ENCODE data around the gene MRGPRD. TPM values are rescaled to one million over a fixed set of nuclear protein-coding genes. Genes with fewer than 3 reads are reported as not detected.
A peak's percentile ranks its signal among the peaks of the same experiment; 100 is the strongest.

The MRGPRD gene
- total and polyA plus RNA-seq, 11 donors, result not detected

DNA sequence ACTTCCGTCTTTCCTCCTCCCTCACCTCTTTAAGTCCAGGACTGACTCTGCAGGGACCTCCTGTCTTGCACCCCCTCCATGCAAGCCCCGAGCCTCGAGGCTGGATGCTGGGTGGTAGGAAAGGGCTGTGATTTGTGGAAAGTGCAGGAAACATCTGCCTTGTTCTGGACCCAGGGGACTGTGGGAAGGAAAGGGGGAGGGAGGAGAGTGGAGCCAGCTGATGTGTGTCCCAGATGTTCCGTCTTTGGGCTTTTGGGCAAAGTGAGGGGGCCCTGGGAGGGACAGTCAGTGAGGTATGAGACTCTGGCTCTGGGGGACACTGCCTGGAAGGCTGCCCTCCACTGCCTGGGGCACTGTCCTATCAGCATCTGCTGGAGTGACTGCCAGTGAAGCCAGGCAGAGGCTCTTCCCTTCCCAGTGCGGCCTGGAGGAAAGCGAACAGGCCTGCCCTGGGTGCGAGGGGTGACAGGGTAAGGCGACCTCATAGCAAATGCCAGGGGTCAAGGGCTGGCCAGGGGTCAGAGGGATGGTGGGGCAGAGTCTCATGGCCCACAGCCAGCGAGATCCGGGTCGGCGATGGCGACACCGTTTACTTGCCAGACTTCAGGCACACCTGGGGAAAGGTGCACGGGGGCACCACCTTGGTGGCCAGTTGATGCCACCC is 1.7 kb downstream of the MRGPRD start:
- intact Hi-C loops (cut with DNase I), result no loop called here
- Histone ChIP-seq H3K27me3 (no peaks in the 10 kb centered on the region), H3K36me3 (no peaks in the 10 kb centered on the region), H3K4me3 (no peak overlapping the region), H3K4me1 (peaks cover 0 to 22% (median 9%) of the 10 kb centered on the region in 12 donors), H3K9me3 (peaks cover 0 to 9% (median 0%) of the 10 kb centered on the region in 12 donors), H3K27ac (peak overlapping the region in 1 of 12 donors; percentile 39)
- WGBS, 4 donors, result 55 to 65% (median 61%) methylated on average over 15 of the region's 15 CpGs
- no peak for TF ChIP-seq POLR2A (IDR thresholded peaks at IDR 0.05)
- TF ChIP-seq, protein P1, sequence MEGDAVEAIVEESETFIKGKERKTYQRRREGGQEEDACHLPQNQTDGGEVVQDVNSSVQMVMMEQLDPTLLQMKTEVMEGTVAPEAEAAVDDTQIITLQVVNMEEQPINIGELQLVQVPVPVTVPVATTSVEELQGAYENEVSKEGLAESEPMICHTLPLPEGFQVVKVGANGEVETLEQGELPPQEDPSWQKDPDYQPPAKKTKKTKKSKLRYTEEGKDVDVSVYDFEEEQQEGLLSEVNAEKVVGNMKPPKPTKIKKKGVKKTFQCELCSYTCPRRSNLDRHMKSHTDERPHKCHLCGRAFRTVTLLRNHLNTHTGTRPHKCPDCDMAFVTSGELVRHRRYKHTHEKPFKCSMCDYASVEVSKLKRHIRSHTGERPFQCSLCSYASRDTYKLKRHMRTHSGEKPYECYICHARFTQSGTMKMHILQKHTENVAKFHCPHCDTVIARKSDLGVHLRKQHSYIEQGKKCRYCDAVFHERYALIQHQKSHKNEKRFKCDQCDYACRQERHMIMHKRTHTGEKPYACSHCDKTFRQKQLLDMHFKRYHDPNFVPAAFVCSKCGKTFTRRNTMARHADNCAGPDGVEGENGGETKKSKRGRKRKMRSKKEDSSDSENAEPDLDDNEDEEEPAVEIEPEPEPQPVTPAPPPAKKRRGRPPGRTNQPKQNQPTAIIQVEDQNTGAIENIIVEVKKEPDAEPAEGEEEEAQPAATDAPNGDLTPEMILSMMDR (IDR thresholded peaks at IDR 0.05), result no peak
- DNase-seq (peak in 2 of 5 donors; percentile 33 to 44), ATAC-seq (peak; percentile 33 to 72 (median 38))

DNA sequence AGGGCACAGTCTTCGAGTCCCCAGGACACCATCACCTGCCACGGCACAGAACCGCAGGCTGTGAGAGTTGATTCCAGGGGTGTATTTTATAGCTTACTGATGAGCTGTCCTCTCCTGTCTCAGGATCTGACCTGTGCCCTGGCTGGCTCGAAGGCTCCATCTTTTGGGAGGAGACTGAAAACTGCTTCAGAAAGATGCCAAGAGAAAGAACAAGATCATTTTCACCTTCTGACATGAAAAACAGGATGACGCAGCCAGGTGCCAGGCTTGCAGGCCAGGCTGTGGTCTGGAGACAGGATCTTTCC is 2.2 kb downstream of the MRGPRD start:
- intact Hi-C loops (cut with DNase I), result no loop called here
- Histone ChIP-seq H3K4me3 (no peak overlapping the region), H3K4me1 (peaks cover 0 to 24% (median 9%) of the 10 kb centered on the region in 12 donors), H3K27ac (peak overlapping the region in 1 of 12 donors; percentile 39), H3K36me3 (no peaks in the 10 kb centered on the region), H3K27me3 (no peaks in the 10 kb centered on the region), H3K9me3 (peaks cover 0 to 9% (median 0%) of the 10 kb centered on the region in 12 donors)
- DNase-seq, result no peak
- WGBS, 4 donors, result 53 to 70% (median 61%) methylated on average over 5 of the region's 5 CpGs
- peak in 2 of 4 donors; percentile 13 to 16 for ATAC-seq
- no peak for TF ChIP-seq POLR2A (IDR thresholded peaks at IDR 0.05)
- TF ChIP-seq, protein P1 (IDR thresholded peaks at IDR 0.05), result no peak

DNA sequence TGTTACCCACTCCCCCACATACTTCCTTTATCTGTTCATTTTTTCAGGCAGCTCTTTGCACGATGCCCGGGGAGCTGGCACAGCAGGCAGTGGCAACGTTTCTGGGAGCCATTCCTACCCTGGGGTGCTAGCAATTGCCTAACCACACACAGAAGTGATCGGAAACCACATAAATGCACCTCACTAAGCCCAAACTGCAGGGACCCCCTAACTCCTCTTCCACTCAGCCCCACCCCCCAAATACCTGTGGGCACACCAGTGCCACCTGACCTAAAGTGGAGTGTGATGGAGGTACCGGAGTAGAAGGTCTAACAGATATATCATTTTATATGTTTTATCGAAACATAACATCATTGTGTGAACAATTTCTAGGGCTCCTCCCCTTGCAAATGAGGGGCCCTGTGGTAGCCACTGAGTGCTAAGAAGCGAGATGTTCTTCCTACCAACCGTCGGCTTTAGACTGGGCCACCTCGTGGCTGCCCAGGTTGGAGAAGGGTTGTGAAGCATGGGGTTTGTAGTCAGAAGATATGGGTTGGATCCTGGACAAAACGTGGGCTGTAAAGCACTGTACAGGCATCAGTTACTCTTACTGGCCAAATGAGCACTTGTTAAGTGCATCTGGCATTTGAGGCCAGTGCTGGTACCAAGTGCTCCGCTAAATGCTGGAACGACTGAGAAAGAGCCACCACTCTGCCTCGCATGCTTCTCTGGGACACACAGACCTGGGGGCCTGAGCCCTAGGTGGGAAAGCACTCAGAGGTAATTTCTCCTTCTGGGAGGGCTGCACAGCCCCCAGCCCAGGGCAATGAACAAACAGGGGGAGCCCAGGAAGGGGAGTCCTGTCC is 2.8 kb downstream of the MRGPRD start:
- peaks cover 0 to 9% (median 0%) of the 10 kb centered on the region in 12 donors for H3K9me3 ChIP-seq
- TF ChIP-seq, protein P1 (IDR thresholded peaks at IDR 0.05), result no peak
- TF ChIP-seq POLR2A (IDR thresholded peaks at IDR 0.05), result no peak
- no peak overlapping the region for H3K4me3 ChIP-seq
- DNase-seq (no peak), ATAC-seq (peak in 1 of 4 donors; percentile 9)
- WGBS, 4 donors, result 69 to 76% (median 72%) methylated on average over 11 to 14 of the region's 14 CpGs
- H3K36me3 ChIP-seq, result no peaks in the 10 kb centered on the region
- H3K4me1 ChIP-seq, result peaks cover 0 to 28% (median 9%) of the 10 kb centered on the region in 12 donors
- H3K27ac ChIP-seq, result peak overlapping the region in 1 of 12 donors; percentile 39
- intact Hi-C loops (cut with DNase I), result no loop called here
- H3K27me3 ChIP-seq, result no peaks in the 10 kb centered on the region

DNA sequence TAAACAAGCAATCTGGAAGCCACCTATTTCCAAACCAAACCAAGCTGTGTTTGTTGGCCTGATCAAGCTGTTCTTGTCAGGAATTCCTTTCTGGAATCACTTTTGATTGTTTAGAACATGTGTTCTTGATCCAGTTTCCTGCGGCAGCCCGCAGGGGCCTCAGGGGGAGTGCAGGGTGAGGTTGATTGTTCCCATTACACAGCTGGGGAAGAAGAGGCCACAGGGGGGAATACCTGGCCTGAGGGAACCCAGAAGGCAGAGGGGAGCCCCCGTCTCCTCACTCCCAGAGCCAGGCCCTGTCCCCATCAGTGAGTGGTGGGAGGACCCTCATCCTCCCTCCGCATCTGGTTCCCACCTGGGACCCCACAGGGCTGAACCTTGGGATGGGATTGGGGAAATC is 4.2 kb downstream of the MRGPRD start:
- 67 to 73% (median 68%) methylated on average over 3 to 4 of the region's 4 CpGs for WGBS, 4 donors
- H3K4me1 ChIP-seq, result peaks cover 0 to 28% (median 9%) of the 10 kb centered on the region in 12 donors
- DNase-seq, result no peak
- no peaks in the 10 kb centered on the region for H3K36me3 ChIP-seq
- peak in 1 of 4 donors; percentile 41 for ATAC-seq
- peaks cover 0 to under 1% (median 0%) of the 10 kb centered on the region in 12 donors for H3K9me3 ChIP-seq
- H3K27me3 ChIP-seq, result no peaks in the 10 kb centered on the region
- intact Hi-C loops (cut with DNase I), result no loop called here
- TF ChIP-seq, protein P1 (IDR thresholded peaks at IDR 0.05), result no peak
- TF ChIP-seq POLR2A (IDR thresholded peaks at IDR 0.05), result no peak
- no peak overlapping the region for H3K4me3 ChIP-seq
- peak overlapping the region in 2 of 12 donors; percentile 2 to 5 for H3K27ac ChIP-seq
